Measurements from ENCODE around the gene PPP2R5E.

Gene PPP2R5E

GRCh38 chr14:63515240-63515639 is 27.9 kb downstream of the PPP2R5E start:
- H3K36me3 ChIP-seq (ENCODE audit: control insufficient read depth, insufficient read depth, low read length): no peaks in the 10 kb centered on the region
- no peak for DNase-seq (ENCODE audit: extremely low read depth, insufficient read length)
- TF ChIP-seq CTCF (IDR thresholded peaks at IDR 0.05; ENCODE audit: insufficient read depth, low read length, poor library complexity, severe bottlenecking): no peak
- H3K27me3 ChIP-seq (replicated peaks; ENCODE audit: control insufficient read depth, insufficient read depth, low read length): no peaks in the 10 kb centered on the region
- no peak overlapping the region for H3K4me3 ChIP-seq (replicated peaks; ENCODE audit: low read depth, low read length)

- TF ChIP-seq CTCF (IDR thresholded peaks at IDR 0.05; ENCODE audit: insufficient read depth, low read length, poor library complexity, severe bottlenecking): no peak
- Histone ChIP-seq H3K36me3 (ENCODE audit: control insufficient read depth, insufficient read depth, low read length) (no peaks in the 10 kb centered on the region; the same call in 1 of the 2 replicates), H3K27me3 (replicated peaks; ENCODE audit: control insufficient read depth, insufficient read depth, low read length) (no peaks in the 10 kb centered on the region), H3K4me3 (replicated peaks; ENCODE audit: low read depth, low read length) (no peak overlapping the region)
- DNase-seq (ENCODE audit: extremely low read depth, insufficient read length): no peak
These were observed 29.4 kb downstream of the PPP2R5E start for GRCh38 chr14:63513756-63514155.

- peak; percentile 16 for DNase-seq (ENCODE audit: extremely low read depth, insufficient read length)
- no peak for TF ChIP-seq CTCF (IDR thresholded peaks at IDR 0.05; ENCODE audit: insufficient read depth, low read length, poor library complexity, severe bottlenecking)
- Histone ChIP-seq H3K27me3 (replicated peaks; ENCODE audit: control insufficient read depth, insufficient read depth, low read length) (no peaks in the 10 kb centered on the region), H3K36me3 (ENCODE audit: control insufficient read depth, insufficient read depth, low read length) (no peaks in the 10 kb centered on the region; the same call in 1 of the 2 replicates), H3K4me3 (replicated peaks; ENCODE audit: low read depth, low read length) (no peak overlapping the region)
These were observed 30.3 kb downstream of the PPP2R5E start for GRCh38 chr14:63512861-63513260.

GRCh38 chr14:63510538-63510937 is 32.6 kb downstream of the PPP2R5E start:
- TF ChIP-seq CTCF (IDR thresholded peaks at IDR 0.05; ENCODE audit: insufficient read depth, low read length, poor library complexity, severe bottlenecking): no peak
- DNase-seq (ENCODE audit: extremely low read depth, insufficient read length): no peak
- no peak overlapping the region for H3K4me3 ChIP-seq (replicated peaks; ENCODE audit: low read depth, low read length)
- H3K36me3 ChIP-seq (ENCODE audit: control insufficient read depth, insufficient read depth, low read length): peaks cover 2% of the 10 kb centered on the region; the same call in 1 of the 2 replicates
- no peaks in the 10 kb centered on the region for H3K27me3 ChIP-seq (replicated peaks; ENCODE audit: control insufficient read depth, insufficient read depth, low read length)

GRCh38 chr14:63508033-63508432 is 35.1 kb downstream of the PPP2R5E start:
- no peak for DNase-seq (ENCODE audit: extremely low read depth, insufficient read length)
- Histone ChIP-seq H3K36me3 (ENCODE audit: control insufficient read depth, insufficient read depth, low read length) (peaks cover 2% of the 10 kb centered on the region; the same call in 1 of the 2 replicates), H3K27me3 (replicated peaks; ENCODE audit: control insufficient read depth, insufficient read depth, low read length) (no peaks in the 10 kb centered on the region), H3K4me3 (replicated peaks; ENCODE audit: low read depth, low read length) (no peak overlapping the region)
- no peak for TF ChIP-seq CTCF (IDR thresholded peaks at IDR 0.05; ENCODE audit: insufficient read depth, low read length, poor library complexity, severe bottlenecking)

GRCh38 chr14:63504648-63505047 is 38.5 kb downstream of the PPP2R5E start:
- DNase-seq (ENCODE audit: extremely low read depth, insufficient read length): no peak
- H3K36me3 ChIP-seq (ENCODE audit: control insufficient read depth, insufficient read depth, low read length): peaks cover 2% of the 10 kb centered on the region; the same call in 1 of the 2 replicates
- no peak overlapping the region for H3K4me3 ChIP-seq (replicated peaks; ENCODE audit: low read depth, low read length)
- TF ChIP-seq CTCF (IDR thresholded peaks at IDR 0.05; ENCODE audit: insufficient read depth, low read length, poor library complexity, severe bottlenecking): no peak
- H3K27me3 ChIP-seq (replicated peaks; ENCODE audit: control insufficient read depth, insufficient read depth, low read length): no peaks in the 10 kb centered on the region
